Endothelial cell of hepatic sinusoid (primary cell): Measurements from ENCODE around the gene STEAP4.

Source experiments
- in situ Hi-C: cut with HindIII; loops from 2 replicates; pipeline ENCODE4 v1.10.0; 2017; ENCODE audit warnings: low sequenced_read_pairs

STEAP4 gene

DNA sequence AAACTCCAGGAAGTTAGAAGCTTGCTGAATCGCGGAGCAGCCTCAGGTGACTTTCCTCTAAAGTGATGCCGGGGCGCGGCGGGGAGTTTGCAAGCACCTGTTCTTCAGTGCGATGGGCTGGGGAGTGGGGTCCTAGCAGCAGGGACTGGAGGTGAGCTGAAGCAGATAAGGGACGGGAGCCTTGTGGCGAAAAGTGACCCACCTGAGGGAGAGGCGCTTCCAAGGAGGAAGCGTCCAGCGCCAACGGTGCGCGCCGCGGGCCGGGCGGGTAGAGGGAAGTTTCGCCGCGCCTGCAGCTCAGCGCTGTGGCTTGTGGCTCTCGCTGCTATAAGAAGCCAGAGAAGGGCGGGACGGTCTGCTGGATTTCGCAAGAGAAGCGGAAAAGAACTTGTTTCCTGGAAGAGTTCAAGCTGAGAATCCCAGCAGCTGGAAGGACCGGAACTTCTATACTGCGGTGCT, at the start of gene STEAP4:
Gene STEAP4 (minus strand): TSS at position 305 of the 459 bp plus-strand sequence. CDS start 22,625 bp downstream, outside the sequence.
- in situ Hi-C loops: no loop called here

- in situ Hi-C loops: no loop called here
These were observed 48.3 kb upstream of the STEAP4 start for GRCh38 chr7:88355011-88355410.

GRCh38 chr7:88350118-88350517, 43.4 kb upstream of the STEAP4 start:
- in situ Hi-C loops: no loop called here

DNA sequence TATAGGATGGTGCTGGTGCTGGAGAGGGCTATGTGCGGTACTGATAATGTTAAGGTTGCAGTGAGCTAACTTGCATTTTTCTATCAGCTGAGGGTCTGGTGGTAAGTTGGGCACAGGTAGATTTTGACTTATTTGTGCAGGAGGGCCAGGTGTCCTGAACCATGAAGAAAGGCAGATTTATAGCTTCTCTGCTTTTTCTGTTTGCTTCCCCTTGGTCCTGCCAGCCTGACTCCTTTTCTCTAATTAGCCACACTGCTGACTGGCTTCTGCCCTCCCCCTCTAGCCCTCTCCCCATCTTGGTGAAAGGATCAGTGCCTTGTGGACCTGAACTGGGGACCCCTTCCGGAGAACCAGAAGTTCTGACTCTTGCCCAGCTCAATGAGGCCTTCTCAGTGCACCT, 40.8 kb upstream of the STEAP4 start:
- in situ Hi-C loops: no loop called here

GRCh38 chr7:88347090-88347489, 40.4 kb upstream of the STEAP4 start:
- in situ Hi-C loops: no loop called here

GRCh38 chr7:88346357-88346756, 39.7 kb upstream of the STEAP4 start:
- in situ Hi-C loops: no loop called here

GRCh38 chr7:88344956-88345832, 38.5 kb upstream of the STEAP4 start:
- in situ Hi-C loops: no loop called here

DNA sequence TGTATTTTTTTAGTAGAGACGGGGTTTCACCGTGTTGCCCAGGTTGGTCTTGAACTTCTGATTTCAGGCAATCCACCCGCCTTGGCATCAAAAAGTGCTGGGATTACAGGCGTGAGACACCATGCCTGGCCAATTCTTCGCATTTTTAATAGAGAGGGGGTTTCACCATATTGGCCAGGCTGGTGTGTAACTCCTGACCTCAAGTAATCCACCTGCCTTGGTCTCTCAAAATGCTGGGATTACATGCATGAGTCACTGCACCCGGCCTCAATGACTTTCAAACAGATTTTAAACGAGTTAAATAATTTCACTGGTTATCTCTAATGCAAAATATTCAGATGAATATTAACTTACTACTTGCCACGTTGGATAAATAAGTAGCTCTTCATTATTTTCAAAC, 37.6 kb upstream of the STEAP4 start:
- in situ Hi-C loops: no loop called here

DNA sequence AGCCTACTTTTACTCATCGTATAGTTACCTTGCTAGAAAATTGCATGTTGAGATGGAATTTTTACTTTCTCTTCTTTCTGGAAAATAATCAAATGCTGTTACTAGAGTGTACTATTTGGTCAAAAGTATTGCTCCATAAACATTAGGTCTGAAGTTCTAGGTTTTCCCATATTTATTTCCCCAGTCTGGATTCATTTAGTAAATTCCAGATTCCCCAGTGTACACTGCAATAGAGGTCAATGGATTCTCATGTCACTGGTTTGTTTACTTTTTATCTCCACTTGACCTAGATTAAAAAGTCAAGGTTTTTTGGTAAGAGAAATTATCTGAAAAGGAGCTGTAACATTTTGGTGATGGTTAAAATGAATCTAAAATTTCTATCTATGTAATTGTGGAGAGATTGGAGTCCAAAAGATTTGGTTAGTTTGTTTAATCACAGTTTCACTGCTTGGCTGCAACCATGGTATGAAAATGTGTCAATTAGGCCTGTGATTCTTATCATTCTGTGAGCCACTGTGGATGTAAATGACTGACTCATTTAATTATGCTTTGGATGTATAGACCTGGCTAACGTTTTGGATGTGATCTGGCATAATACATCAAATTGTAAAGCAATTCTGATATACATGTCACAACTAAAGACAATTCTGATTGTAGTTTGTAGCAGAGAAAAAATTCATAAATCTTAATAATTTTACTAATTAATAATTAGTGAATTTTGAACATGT, 32.7 kb upstream of the STEAP4 start:
- in situ Hi-C loops: no loop called here

GRCh38 chr7:88338503-88338902, 31.8 kb upstream of the STEAP4 start:
- in situ Hi-C loops: no loop called here

DNA sequence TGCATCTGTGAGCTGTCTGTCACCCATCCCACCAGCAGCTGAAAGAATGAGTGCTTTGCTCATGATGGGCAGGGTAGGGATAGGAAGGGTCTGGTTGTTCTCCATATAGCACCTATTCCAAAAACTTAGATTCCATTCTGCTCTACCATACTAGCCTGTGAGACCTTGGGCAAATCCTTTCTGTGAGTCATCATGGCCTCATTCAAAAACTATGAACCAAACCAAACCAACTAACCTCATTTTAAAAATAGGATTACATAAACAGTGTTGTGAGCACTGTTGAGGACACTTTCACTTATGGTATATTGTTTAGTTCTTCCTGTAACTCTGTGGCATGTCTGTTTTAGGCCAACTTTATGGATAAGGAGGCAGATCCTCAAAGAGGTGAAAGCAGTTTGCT, 30.9 kb upstream of the STEAP4 start:
- in situ Hi-C loops: no loop called here

DNA sequence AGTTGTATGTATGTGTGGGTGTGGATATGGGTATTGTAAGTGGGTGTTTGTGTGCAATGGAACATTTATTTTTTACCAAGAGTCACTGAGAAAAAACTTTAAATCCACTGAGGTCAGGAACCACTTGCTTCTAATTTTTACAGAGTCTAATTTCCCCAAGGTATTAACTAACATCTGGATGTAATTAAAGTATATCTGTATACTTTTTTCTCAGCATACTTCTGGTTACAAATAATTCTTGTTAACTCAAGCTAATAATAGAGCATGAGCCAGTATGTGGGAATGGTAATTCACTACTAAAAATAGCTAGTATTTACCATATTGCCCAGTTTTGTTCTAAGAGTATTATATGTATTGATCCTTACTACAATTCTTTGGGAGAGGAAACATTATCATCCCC, 24.6 kb upstream of the STEAP4 start:
- in situ Hi-C loops: no loop called here

- in situ Hi-C loops: no loop called here
These were observed 23.1 kb upstream of the STEAP4 start for GRCh38 chr7:88329532-88330463.

GRCh38 chr7:88328787-88329186, 22.1 kb upstream of the STEAP4 start:
- in situ Hi-C loops: no loop called here

GRCh38 chr7:88324699-88325098, 18.0 kb upstream of the STEAP4 start:
- in situ Hi-C loops: no loop called here

DNA sequence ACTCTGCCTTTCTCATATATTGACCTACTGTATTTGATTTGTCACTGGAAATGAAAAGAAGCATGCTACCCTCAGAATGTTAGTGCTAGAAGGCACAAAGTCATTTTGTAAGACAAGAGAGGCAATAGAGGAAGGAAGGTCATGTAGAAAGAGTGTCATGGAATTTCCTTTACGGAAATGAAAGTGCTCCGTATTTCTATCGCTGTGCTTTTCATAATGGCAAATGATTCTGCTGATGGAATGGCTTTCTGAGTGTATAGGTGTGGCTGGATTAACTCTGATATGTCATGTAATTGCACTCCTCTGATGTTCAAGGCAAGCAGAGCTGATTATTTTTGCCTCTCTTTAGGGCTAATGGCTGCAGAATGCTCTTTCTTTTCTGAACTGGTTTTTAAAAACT, 15.5 kb upstream of the STEAP4 start:
- in situ Hi-C loops: no loop called here

DNA sequence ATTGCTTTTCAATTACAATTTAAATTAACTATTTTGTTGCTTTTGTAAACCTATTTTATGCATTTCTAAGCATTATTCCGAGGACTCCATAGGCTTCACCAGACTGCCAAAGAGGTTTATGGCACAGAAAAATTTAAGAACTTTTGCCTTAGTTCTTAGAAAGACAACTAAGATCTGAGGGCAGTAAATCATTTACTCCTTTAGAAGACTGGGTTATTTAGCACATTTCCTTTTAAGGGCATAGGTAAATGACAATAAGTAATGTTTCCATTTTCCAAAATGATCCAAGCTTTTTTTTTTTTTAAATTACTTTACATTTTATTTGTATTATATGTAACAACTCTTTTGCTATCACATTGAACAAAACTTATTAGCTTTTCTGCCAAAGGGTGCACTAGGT, 15.0 kb upstream of the STEAP4 start:
- in situ Hi-C loops: no loop called here

GRCh38 chr7:88318196-88318595, 11.5 kb upstream of the STEAP4 start:
- in situ Hi-C loops: no loop called here

DNA sequence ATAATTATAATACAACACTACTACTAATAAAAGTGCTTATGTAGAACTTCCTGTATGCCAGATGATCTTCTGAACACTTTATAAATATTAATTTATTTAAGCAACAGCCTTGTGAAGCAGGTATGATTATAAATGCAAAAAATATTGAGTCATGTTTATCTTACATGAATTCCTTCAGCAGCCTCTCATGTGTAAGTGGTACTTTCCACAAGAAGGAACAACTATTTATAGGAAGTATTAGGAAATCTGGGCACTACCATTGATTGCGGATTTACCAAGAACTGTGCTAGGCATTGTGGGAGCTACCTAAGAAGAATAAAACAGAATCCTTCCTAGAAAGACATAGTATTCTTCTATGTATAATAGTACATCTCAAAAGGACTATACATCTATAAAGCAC, 10.7 kb upstream of the STEAP4 start:
- in situ Hi-C loops: no loop called here

GRCh38 chr7:88316456-88316855, 9.8 kb upstream of the STEAP4 start:
- in situ Hi-C loops: no loop called here

GRCh38 chr7:88315522-88315921, 8.8 kb upstream of the STEAP4 start:
- in situ Hi-C loops: no loop called here
